ENCODE results near the gene SERPINA3. TPM values are rescaled to one million over a fixed set of nuclear protein-coding genes. Genes with fewer than 3 reads are reported as not detected.

SERPINA3 gene
- total and polyA plus RNA-seq, 11 donors = 2.7 to 205 (median 23.6) TPM

DNA sequence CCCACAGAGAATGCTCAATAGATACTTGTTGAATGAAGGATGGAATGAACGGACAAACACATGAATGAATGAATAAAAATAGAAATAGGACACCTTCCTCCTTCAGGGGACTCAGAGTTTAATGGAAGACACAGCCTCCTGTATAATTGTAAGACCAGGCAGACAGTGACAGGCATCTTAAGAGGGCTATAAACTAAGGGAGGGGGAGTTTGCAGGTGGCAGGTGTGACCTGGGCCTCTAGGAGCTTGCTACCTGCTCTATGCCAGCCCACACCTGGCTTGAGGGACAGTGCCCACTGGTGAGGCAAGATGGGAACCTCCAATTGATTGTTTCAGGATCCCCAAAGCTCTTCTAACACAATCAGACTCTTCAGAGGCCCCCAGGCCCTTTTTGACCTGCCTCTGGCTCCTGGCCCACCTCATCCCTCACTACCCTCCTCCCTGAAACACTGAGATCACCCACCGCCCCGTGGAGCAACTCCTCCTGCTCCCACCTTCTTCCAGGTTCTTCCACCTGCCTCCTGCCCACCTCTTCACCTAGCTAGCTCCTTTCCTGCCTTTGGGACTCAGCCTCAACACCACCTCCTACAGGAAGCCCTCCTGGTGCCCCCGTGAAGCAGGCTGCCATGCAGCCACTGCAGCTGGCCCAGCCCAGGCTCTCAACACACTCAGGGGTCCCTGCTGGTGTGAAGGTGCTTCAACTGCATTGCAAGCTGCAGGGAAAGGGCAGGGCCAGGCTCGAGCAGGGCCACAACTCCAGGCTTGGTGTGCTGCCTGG is 9.4 kb downstream of the SERPINA3 start:
- intact Hi-C loops (cut with DNase I) = no loop called here
- no peak overlapping the region for H3K4me3 ChIP-seq
- H3K27ac ChIP-seq = no peak overlapping the region
- peaks cover 0 to 30% (median 20%) of the 10 kb centered on the region in 12 donors for H3K9me3 ChIP-seq
- H3K4me1 ChIP-seq = no peaks in the 10 kb centered on the region
- no peak for DNase-seq
- no peaks in the 10 kb centered on the region for H3K36me3 ChIP-seq
- no peak for ATAC-seq
- WGBS, 4 donors = 57 to 70% (median 70%) methylated on average over 5 of the region's 5 CpGs
- TF ChIP-seq POLR2A (IDR thresholded peaks at IDR 0.05) = no peak
- TF ChIP-seq, protein P1, sequence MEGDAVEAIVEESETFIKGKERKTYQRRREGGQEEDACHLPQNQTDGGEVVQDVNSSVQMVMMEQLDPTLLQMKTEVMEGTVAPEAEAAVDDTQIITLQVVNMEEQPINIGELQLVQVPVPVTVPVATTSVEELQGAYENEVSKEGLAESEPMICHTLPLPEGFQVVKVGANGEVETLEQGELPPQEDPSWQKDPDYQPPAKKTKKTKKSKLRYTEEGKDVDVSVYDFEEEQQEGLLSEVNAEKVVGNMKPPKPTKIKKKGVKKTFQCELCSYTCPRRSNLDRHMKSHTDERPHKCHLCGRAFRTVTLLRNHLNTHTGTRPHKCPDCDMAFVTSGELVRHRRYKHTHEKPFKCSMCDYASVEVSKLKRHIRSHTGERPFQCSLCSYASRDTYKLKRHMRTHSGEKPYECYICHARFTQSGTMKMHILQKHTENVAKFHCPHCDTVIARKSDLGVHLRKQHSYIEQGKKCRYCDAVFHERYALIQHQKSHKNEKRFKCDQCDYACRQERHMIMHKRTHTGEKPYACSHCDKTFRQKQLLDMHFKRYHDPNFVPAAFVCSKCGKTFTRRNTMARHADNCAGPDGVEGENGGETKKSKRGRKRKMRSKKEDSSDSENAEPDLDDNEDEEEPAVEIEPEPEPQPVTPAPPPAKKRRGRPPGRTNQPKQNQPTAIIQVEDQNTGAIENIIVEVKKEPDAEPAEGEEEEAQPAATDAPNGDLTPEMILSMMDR (IDR thresholded peaks at IDR 0.05) = no peak
- peaks cover 0 to 15% (median 0%) of the 10 kb centered on the region in 9 donors for H3K27me3 ChIP-seq

DNA sequence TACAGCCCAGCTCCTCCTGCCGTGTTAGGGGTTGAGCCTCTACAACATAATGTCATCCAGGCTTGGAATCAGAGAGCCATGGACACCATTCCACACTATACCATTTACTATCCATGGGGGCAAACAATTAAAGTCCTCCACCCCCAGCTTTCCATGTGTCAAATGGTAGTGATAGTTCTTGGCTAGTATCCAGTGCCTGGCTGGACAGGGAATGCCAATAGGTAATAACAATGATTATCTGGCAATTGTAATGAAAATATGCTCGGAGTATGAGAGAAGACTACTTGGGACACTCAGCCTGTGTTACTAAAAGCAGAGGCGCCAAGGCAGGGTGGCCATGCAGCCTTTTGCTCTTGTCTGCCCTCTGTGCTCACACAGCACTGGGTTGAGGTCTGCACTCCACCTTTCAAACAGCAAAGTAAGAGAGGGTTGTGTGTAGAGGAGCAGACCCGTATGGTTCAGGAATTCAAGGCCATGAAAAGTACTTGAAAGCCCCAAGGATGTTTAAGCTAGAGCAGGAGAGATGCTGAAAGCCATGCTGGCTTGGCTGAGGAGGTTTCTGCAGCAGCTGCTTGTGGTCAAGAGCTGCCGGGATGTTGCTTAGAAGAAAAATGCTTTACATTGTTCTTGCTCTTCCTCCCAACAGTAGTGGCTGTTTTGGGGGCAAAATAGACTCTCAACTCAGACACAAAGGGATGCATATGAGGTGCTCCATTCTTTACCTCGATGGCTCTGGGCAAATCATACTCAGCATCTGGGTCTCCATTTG is 10.6 kb downstream of the SERPINA3 start:
- H3K9me3 ChIP-seq = peaks cover 0 to 20% (median 12%) of the 10 kb centered on the region in 12 donors
- no peaks in the 10 kb centered on the region for H3K36me3 ChIP-seq
- no peak overlapping the region for H3K27ac ChIP-seq
- intact Hi-C loops (cut with DNase I) = no loop called here
- H3K4me3 ChIP-seq = no peak overlapping the region
- DNase-seq = no peak
- no peak for ATAC-seq
- no peaks in the 10 kb centered on the region for H3K4me1 ChIP-seq
- WGBS, 4 donors = 63 to 79% (median 70%) methylated on average over 6 of the region's 6 CpGs
- TF ChIP-seq, protein P1 (IDR thresholded peaks at IDR 0.05) = no peak
- TF ChIP-seq POLR2A (IDR thresholded peaks at IDR 0.05) = no peak
- peaks cover 0 to 15% (median 0%) of the 10 kb centered on the region in 9 donors for H3K27me3 ChIP-seq

DNA sequence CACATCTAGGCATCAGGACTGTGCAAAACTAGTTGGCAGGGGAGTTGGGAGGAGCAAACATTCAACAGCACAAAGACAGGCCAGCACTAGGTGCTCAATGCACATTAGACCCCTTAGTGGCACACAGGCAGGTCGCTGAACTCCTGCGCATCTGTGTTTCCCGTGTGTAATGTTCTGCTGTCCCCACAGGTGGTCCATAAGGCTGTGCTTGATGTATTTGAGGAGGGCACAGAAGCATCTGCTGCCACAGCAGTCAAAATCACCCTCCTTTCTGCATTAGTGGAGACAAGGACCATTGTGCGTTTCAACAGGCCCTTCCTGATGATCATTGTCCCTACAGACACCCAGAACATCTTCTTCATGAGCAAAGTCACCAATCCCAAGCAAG is 11.2 kb downstream of the SERPINA3 start:
- ATAC-seq (no peak), DNase-seq (no peak)
- no peaks in the 10 kb centered on the region for H3K4me1 ChIP-seq
- peaks cover 0 to 14% (median 6%) of the 10 kb centered on the region in 12 donors for H3K9me3 ChIP-seq
- intact Hi-C loops (cut with DNase I) = no loop called here
- 78 to 88% (median 84%) methylated on average over 4 of the region's 4 CpGs for WGBS, 4 donors
- H3K27me3 ChIP-seq = peaks cover 0 to 15% (median 0%) of the 10 kb centered on the region in 9 donors
- H3K36me3 ChIP-seq = no peaks in the 10 kb centered on the region
- no peak overlapping the region for H3K27ac ChIP-seq
- TF ChIP-seq, protein P1 (IDR thresholded peaks at IDR 0.05) = no peak
- TF ChIP-seq POLR2A (IDR thresholded peaks at IDR 0.05) = no peak
- no peak overlapping the region for H3K4me3 ChIP-seq

DNA sequence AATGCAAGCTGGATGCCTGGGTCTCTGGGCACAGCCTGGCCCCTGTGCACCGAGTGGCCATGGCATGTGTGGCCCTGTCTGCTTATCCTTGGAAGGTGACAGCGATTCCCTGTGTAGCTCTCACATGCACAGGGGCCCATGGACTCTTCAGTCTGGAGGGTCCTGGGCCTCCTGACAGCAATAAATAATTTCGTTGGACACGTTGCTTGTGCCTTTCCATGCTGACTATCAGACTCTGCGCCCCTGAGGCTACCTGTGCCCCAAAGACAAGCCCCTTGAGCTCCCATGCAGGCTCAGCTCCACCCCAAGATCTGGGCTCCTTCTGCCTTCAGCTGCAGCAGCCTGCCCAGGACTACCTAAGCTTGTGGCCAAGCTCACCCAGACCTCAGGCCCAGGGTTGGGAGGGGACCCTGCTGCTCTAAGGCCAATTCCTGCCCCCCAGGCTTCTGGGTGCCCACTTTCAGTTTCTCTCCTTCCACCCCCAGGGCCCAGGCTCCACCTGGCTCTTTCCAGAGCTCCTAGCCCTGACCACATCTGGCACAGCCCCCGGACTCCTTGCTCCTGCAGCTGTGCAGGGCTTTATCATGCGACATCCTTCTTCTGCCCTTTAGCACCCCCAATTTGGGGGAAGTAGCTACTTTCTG is 11.8 kb downstream of the SERPINA3 start:
- no peak overlapping the region for H3K27ac ChIP-seq
- H3K27me3 ChIP-seq = peaks cover 0 to 15% (median 0%) of the 10 kb centered on the region in 9 donors
- DNase-seq (no peak), ATAC-seq (no peak)
- WGBS, 4 donors = 68 to 81% (median 74%) methylated on average over 7 of the region's 7 CpGs
- H3K4me1 ChIP-seq = no peaks in the 10 kb centered on the region
- H3K9me3 ChIP-seq = peaks cover 0 to 8% (median under 1%) of the 10 kb centered on the region in 12 donors
- no peaks in the 10 kb centered on the region for H3K36me3 ChIP-seq
- no peak overlapping the region for H3K4me3 ChIP-seq
- intact Hi-C loops (cut with DNase I) = no loop called here
- TF ChIP-seq, protein P1 (IDR thresholded peaks at IDR 0.05) = no peak
- TF ChIP-seq POLR2A (IDR thresholded peaks at IDR 0.05) = no peak
